Suprapubic skin (tissue), 4 donors: Measurements from ENCODE around the gene ARID1B. TPM values are rescaled to one million over a fixed set of nuclear protein-coding genes. Genes with fewer than 3 reads are reported as not detected.

ENCODE experiments used
- DNase-seq, 2 donors: peaks; one replicate each; pipeline ENCODE4 v3.0.0-alpha.2; 2019; ENCODE audit warnings: low spot score in 2 of 2
- H3K27ac ChIP-seq: fragments of 200-600 bp; sonication (generic); one replicate; pipeline ENCODE4 v1.5.1; 2019
- H3K27me3 ChIP-seq: fragments of 200-600 bp; sonication (generic); one replicate; pipeline ENCODE4 v1.5.1; 2019
- H3K36me3 ChIP-seq: fragments of 200-600 bp; sonication (generic); one replicate; pipeline ENCODE4 v1.5.1; 2019
- H3K4me1 ChIP-seq: fragments of 200-600 bp; sonication (generic); one replicate; pipeline ENCODE4 v1.5.1; 2019
- H3K4me3 ChIP-seq: fragments of 200-600 bp; sonication (generic); one replicate; pipeline ENCODE4 v1.5.1; 2019; ENCODE audit warnings: mild to moderate bottlenecking
- H3K9me3 ChIP-seq: fragments of 200-600 bp; sonication (generic); one replicate; pipeline ENCODE4 v1.5.1; 2019
- CTCF ChIP-seq, 2 donors: fragments of 200-600 bp in 1 of 2; fragments of 450-650 bp in 1 of 2; sonication (generic) in 1 of 2; IDR thresholded peaks; one replicate each; pipeline ENCODE4 v1.5.1; 2016 to 2019; ENCODE audit warnings: antibody characterized with exemption in 2 of 2, mild to moderate bottlenecking in 1 of 2, moderate library complexity in 1 of 2
- EP300 ChIP-seq: sonication (generic); formaldehyde crosslinking; IDR thresholded peaks from one replicate; pipeline ENCODE4 v1.6.1; 2017; ENCODE audit warnings: antibody characterized with exemption
- POLR2A ChIP-seq, 2 donors: fragments of 450-650 bp; IDR thresholded peaks; one replicate each; pipeline ENCODE4 v1.6.1; 2017; ENCODE audit warnings: antibody characterized with exemption in 2 of 2, mild to moderate bottlenecking in 2 of 2, moderate library complexity in 2 of 2
- POLR2AphosphoS5 ChIP-seq, 3 donors: sonication (generic); formaldehyde crosslinking; IDR thresholded peaks; one replicate each; pipeline ENCODE4 v1.6.1; 2017; ENCODE audit warnings: antibody characterized with exemption in 3 of 3
- WGBS: methylation state at CpG from one replicate; pipeline ENCODE4 v1.1.5; 2018; 5-methylcytosine and 5-hydroxymethylcytosine counted together
- total RNA-seq, 4 donors: library from RNA; depleted of rRNA; stranded (reverse); fragments of >200 nt; gene quantifications; one replicate each; pipeline ENCODE4 v1.1.0, GENCODE V29; 2016

ARID1B gene
- total RNA-seq, 4 donors from 2014 or later: 102 to 233 (median 129) TPM

- no peaks in the 10 kb centered on the region for H3K36me3 ChIP-seq
- no peak overlapping the region for H3K4me3 ChIP-seq
- H3K4me1 ChIP-seq: peaks cover 25% of the 10 kb centered on the region
- 94% methylated on average over 17 of the region's 17 CpGs for WGBS
- no peaks in the 10 kb centered on the region for H3K9me3 ChIP-seq
- no peak for TF ChIP-seq CTCF (IDR thresholded peaks at IDR 0.05)
- TF ChIP-seq POLR2AphosphoS5 (IDR thresholded peaks at IDR 0.05): no peak
- TF ChIP-seq POLR2A (IDR thresholded peaks at IDR 0.05): no peak
- no peak for TF ChIP-seq EP300
- DNase-seq: peak; percentile 49 to 56
- peaks cover 3% of the 10 kb centered on the region for H3K27me3 ChIP-seq
- no peak overlapping the region for H3K27ac ChIP-seq
Observed at GRCh38 chr6:157232161-157232895, 455.1 kb downstream of the ARID1B start.

GRCh38 chr6:157233156-157233555, 456.0 kb downstream of the ARID1B start:
- no peak for TF ChIP-seq EP300
- WGBS: 75% methylated on average over 2 of the region's 2 CpGs
- H3K27me3 ChIP-seq: peaks cover 3% of the 10 kb centered on the region

GRCh38 chr6:157233686-157234085, 456.5 kb downstream of the ARID1B start:
- Histone ChIP-seq H3K27me3 (peaks cover 3% of the 10 kb centered on the region), H3K4me1 (peaks cover 25% of the 10 kb centered on the region), H3K9me3 (no peaks in the 10 kb centered on the region), H3K4me3 (no peak overlapping the region), H3K36me3 (no peaks in the 10 kb centered on the region), H3K27ac (no peak overlapping the region)
- WGBS: 82% methylated on average over 3 of the region's 3 CpGs
- peak; percentile 38 to 46 for DNase-seq
- no peak for TF ChIP-seq CTCF (IDR thresholded peaks at IDR 0.05)
- TF ChIP-seq EP300: no peak
- no peak for TF ChIP-seq POLR2A (IDR thresholded peaks at IDR 0.05)
- no peak for TF ChIP-seq POLR2AphosphoS5 (IDR thresholded peaks at IDR 0.05)

More at GRCh38 chr6:157233156-157233555, 456.0 kb downstream of the ARID1B start:
- DNase-seq: peak; percentile 17 to 58
- Histone ChIP-seq H3K27ac (no peak overlapping the region), H3K4me3 (no peak overlapping the region), H3K4me1 (peaks cover 25% of the 10 kb centered on the region), H3K36me3 (no peaks in the 10 kb centered on the region), H3K9me3 (no peaks in the 10 kb centered on the region)

- peaks cover 40% of the 10 kb centered on the region for H3K4me1 ChIP-seq
- no peaks in the 10 kb centered on the region for H3K9me3 ChIP-seq
- WGBS: 2% methylated on average over 25 of the region's 28 CpGs
- peaks cover 3% of the 10 kb centered on the region for H3K27me3 ChIP-seq
- H3K4me3 ChIP-seq: peak overlapping the region; percentile 57
- no peaks in the 10 kb centered on the region for H3K36me3 ChIP-seq
- peak in 1 of 2 donors; percentile 81 for DNase-seq
- peak overlapping the region; percentile 57 for H3K27ac ChIP-seq
- TF ChIP-seq POLR2AphosphoS5 (IDR thresholded peaks at IDR 0.05) (peak in 1 of 3 donors; percentile 18), EP300 (no peak), POLR2A (IDR thresholded peaks at IDR 0.05) (no peak), CTCF (IDR thresholded peaks at IDR 0.05) (peak; percentile 33 to 72)
Observed at GRCh38 chr6:157235600-157236039, 458.4 kb downstream of the ARID1B start.

GRCh38 chr6:157236040-157236725, 459.0 kb downstream of the ARID1B start:
- DNase-seq: peak in 1 of 2 donors; percentile 65
- H3K27me3 ChIP-seq: peaks cover 3% of the 10 kb centered on the region
- peaks cover 45% of the 10 kb centered on the region for H3K4me1 ChIP-seq
- 3% methylated on average over 8 of the region's 76 CpGs for WGBS
- no peaks in the 10 kb centered on the region for H3K36me3 ChIP-seq
- H3K27ac ChIP-seq: peak overlapping the region; percentile 57
- no peaks in the 10 kb centered on the region for H3K9me3 ChIP-seq
- peak overlapping the region; percentile 57 for H3K4me3 ChIP-seq
- TF ChIP-seq EP300: no peak
- no peak for TF ChIP-seq CTCF (IDR thresholded peaks at IDR 0.05)
- no peak for TF ChIP-seq POLR2A (IDR thresholded peaks at IDR 0.05)
- no peak for TF ChIP-seq POLR2AphosphoS5 (IDR thresholded peaks at IDR 0.05)
